PFSK-1 (cell line): ENCODE measurements around the gene NOC4L.

Source experiments
- FOXP2 ChIP-seq: optimal IDR thresholded peaks from 2 replicates; pipeline ENCODE3; 2011; ENCODE audit warnings: borderline replicate concordance, control low read depth, inconsistent platforms; ENCODE audit not compliant: insufficient read depth; ENCODE audit errors: extremely low read length, extremely low read depth
- POLR2AphosphoS5 ChIP-seq: IDR thresholded peaks from 2 replicates; pipeline ENCODE4 v1.6.1; 2012; ENCODE audit warnings: low read depth, mild to moderate bottlenecking, control low read depth, low read length, moderate library complexity
- REST ChIP-seq, 2 experiments: IDR thresholded peaks; 2 replicates each; pipeline versions ENCODE4 v1.6.1 to v1.8.0; 2011 to 2012; ENCODE audit warnings: low read depth in 2 of 2, low read length in 2 of 2, control low read depth in 1 of 2, inconsistent platforms in 1 of 2, mild to moderate bottlenecking in 1 of 2, moderate library complexity in 1 of 2; ENCODE audit not compliant: insufficient read depth in 1 of 2
- SIN3A ChIP-seq: IDR thresholded peaks from 2 replicates; pipeline ENCODE4 v1.6.1; 2012; ENCODE audit warnings: mild to moderate bottlenecking, low read length, moderate library complexity, borderline replicate concordance; ENCODE audit not compliant: insufficient read depth
- TAF1 ChIP-seq: IDR thresholded peaks from 2 replicates; pipeline ENCODE4 v1.6.1; 2012; ENCODE audit warnings: low read length, control low read depth, borderline replicate concordance; ENCODE audit not compliant: insufficient read depth

GRCh38 chr12:132166093-132166492 is 21.8 kb downstream of the NOC4L start:
- TF ChIP-seq POLR2AphosphoS5 (no peak), REST (IDR thresholded peaks at IDR 0.05; ENCODE audit: insufficient read depth in 1 of 2, low read depth in 2 of 2, low read length in 2 of 2) (no peak), FOXP2 (no peak), TAF1 (no peak), SIN3A (no peak)
